CD4-positive, alpha-beta T cell treated with Interleukin-21 for 1 hour (primary cell): ENCODE data around the gene AIRE.
"Not testable (repeated sequence)": the region's sequence is repeated elsewhere in the genome, so short reads cannot be mapped to it uniquely, and the experiment has no call there.

Experiments
- DNase-seq: peaks from one replicate; pipeline ENCODE4 v3.0.0-alpha.2; 2020

Gene AIRE

GRCh38 chr21:44291936-44292811 is 6.5 kb downstream of the AIRE start:
- no peak for DNase-seq

DNA sequence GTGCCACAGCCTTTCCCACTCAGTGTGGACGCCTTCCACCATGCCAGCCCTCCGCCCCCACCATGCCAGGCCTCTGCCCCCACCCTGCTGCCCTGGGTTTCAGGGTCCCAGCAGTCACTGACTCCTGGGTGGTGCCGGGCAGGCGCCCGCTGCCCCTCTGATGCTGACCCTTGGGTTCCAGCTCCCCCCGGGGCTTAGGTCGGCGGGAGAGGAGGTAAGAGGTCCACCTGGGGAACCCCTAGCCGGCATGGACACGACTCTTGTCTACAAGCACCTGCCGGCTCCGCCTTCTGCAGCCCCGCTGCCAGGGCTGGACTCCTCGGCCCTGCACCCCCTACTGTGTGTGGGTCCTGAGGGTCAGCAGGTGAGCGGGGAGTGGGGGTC is 7.1 kb downstream of the AIRE start:
- no peak for DNase-seq

DNA sequence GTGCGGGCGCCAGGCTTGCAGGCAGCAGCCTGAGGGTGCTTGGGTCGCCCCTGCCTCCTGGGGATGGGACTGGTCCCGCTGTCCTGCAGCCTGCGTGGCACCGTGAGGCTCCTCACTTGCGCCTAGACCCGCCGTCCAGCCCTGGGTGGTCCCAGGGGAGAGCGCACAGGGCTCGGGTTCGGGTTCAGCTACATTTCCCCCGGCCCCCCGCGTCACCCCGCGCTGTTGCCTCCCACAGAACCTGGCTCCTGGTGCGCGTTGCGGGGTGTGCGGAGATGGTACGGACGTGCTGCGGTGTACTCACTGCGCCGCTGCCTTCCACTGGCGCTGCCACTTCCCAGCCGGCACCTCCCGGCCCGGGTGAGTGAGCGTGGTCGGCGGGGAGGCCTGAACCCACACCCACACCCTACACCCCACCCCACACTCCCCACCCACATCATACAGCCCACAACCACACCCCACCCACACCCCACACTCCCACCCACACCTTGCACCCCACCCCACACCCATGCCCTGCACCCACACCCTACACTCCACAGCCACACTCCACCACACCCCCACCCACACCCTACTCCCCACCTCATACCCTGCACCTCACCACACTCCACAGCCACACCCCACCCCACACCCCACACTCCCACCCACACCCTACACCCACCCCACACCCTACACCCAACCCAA is 8.0 kb downstream of the AIRE start:
- DNase-seq, result peak; percentile 67

- peak; percentile 26 for DNase-seq
Observed at GRCh38 chr21:44294391-44295162, 8.9 kb downstream of the AIRE start.

DNA sequence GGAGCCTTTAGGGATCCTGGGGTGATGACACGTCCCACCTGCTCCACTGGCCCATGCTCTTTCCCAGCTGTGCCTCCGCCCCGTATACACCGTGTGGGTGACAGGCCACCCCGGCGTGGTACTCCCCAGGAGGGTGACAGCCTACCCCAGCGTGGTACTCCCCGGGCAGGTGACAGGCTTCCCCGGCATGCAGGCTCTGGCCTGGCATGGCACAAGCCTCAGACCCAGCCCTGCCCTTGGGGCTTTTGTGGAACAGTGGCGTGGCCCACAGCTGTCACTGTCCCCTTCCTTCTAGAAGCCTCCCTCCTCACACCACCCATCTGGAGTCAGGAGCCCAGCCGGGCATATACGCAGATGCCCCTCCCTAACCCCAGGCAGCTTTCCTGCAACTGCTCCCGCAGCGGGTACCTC is 9.5 kb downstream of the AIRE start:
- DNase-seq, result no peak

- DNase-seq, result no peak
Observed at GRCh38 chr21:44295646-44296045, 10.0 kb downstream of the AIRE start.

- no peak for DNase-seq
Observed at GRCh38 chr21:44296103-44296519, 10.4 kb downstream of the AIRE start.

- DNase-seq, result no peak
Observed at GRCh38 chr21:44296916-44297315, 11.2 kb downstream of the AIRE start.

GRCh38 chr21:44297525-44298290 is 12.0 kb downstream of the AIRE start:
- DNase-seq, result peak; percentile 83

GRCh38 chr21:44298301-44298700 is 12.6 kb downstream of the AIRE start:
- DNase-seq, result peak; percentile 25

DNA sequence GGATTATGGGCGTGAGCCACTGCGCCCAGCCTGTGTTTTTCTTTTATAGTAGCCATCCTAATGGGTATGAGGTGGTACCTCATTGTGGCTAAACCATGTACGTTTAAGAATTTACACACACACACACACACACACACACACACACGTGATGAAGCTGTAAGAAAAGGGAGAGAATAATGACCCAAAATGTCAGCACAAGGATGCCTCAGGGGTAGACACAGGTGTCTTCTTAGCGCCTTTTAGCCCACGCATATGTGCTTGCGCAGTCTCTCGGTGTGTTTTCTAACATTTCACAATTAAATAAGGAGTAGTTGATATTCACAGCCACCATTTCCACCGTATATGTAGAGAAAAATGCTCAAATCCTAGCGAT is 13.4 kb downstream of the AIRE start:
- peak; percentile 43 for DNase-seq

DNA sequence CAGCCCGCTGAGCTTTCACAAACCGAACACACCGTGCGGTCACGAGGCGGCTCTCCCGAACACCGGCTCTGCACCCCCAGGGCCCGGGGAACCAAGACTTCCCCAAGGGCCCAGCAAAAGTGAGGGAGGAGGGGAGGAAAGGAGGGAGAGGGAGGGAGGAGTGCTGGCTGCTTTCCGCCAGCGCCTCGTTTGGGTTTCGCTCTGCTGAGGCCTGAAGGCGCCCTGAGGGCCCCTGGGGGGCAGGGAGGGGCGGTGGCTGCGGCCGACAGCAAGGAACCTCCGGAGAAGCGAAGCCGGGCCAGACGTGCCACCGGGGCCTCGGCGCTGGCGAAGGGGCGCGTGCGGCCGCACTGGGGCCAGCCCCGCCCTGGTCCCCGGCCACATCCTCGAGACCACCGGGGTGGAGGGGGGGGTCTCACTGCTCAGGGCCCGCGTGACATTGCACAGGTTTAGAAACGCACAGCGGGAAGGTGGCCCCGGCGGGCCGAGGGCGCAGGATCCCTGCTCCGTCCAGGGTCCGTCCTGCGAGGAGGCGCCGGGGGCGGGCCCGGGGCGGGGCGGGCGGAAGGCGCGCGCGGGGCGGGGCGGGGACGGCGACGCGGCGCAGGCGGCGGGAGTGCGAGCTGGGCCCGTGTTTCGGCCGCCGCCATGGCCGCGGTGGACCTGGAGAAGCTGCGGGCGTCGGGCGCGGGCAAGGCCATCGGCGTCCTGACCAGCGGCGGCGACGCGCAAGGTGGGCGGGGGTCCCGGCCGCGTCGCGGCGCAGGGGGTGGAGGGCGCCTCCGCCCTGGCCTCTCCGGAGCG is 14.0 kb downstream of the AIRE start, which contains the start of gene PFKL:
Gene PFKL, plus strand, starts transcription at position 596 of the 804 bp plus-strand sequence. Its CDS starts 53 bp downstream, at position 649.
- peak; percentile 54 for DNase-seq

GRCh38 chr21:44300262-44300959 is 14.7 kb downstream of the AIRE start:
- peak; percentile 65 for DNase-seq

DNA sequence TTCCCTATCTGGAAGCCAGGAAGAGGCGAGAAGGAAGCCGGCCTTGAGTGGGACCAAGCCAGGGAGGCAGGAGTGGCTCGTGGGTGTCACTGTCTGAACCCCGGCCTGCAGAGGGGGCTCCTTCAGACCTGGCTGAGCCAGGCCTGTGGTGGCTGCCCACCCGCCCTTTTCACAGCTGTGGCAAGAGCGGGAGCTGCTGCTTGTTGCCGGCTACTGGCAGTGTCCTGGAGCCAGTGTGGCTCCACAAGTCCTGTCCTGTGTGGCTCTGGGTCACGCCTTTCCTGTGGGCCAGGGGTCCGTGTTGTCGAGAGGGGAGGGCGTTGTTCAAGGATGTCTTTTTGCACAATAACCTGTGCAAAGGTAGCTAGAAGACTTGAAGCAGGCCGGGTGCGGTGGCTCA is 15.5 kb downstream of the AIRE start:
- no peak for DNase-seq

DNA sequence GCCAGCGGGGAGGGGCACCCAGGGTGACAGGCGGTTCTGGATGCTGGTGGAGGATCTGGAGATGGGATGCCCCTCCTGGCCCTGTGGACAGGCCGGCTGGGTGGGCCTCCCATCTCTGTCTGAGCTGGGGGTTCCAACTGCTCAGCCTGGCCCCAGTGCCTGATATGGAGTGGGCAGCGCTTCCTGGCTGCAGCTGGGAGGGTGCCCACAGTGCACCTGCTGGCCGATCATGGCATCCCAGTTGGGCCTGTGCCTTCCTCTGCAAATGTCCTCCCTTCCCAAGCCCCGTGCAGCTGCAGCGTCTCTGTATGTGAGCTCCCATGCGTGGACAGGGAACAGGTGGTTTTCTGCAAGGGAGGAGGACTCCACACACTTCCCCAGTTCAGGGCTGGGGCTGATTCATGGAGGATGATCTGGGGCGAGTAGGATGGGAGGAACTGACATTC is 16.3 kb downstream of the AIRE start:
- no peak for DNase-seq

GRCh38 chr21:44302573-44303401 is 17.1 kb downstream of the AIRE start:
- DNase-seq, result not testable (repeated sequence)

DNA sequence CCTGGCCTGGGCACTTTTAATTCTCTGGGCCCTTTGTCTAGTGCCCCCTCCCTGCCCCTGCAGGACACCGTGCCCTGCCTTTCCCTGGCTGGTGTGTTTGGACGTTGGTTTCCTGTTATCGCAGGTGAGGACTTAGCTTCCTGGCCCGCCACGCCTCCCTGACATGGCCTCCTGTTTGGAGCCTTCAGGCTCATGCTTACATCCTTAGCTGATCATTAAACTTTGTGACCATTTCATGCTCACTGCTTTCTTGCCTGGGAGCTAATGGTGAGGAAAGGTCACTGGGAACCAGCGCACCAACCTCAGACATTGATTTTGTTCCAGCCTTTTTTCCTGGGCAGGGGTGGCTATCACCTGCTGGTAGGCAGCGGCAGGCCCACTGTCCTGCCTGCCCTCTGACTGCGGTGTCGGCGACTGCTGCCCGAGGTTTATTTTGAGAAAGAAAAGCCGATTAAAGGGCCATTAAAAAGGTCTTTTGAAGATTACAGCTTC is 17.9 kb downstream of the AIRE start:
- DNase-seq, result no peak

DNA sequence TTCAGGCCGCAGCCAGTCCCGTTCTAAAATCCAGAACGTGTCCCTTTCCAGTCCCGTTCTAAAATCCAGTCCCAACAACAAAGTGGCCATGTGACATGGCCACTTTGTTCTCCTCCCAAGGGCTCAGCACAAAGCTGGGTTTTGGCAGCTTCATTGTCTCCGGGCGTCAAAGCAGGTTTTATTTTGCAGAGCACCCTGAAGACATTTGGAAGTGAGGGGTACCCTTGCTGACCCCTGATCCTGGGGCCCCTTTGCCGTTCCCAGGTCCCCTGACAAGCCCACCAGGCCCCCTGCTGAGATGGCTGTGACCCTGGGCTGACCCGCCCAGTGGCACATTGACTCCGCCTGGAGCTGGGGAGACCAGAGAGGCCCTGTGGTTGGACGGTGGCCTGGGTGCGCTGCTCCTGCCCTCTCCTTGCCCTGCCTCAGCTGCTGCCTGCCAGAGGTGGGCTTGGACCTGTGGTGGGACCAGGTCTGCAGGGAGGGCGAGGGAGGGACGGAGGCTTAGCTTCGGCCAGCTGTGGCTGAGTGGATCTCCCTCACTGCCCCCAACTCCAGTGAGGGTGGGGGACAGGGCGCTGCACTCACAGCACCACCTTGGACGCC is 18.4 kb downstream of the AIRE start:
- DNase-seq, result no peak

DNA sequence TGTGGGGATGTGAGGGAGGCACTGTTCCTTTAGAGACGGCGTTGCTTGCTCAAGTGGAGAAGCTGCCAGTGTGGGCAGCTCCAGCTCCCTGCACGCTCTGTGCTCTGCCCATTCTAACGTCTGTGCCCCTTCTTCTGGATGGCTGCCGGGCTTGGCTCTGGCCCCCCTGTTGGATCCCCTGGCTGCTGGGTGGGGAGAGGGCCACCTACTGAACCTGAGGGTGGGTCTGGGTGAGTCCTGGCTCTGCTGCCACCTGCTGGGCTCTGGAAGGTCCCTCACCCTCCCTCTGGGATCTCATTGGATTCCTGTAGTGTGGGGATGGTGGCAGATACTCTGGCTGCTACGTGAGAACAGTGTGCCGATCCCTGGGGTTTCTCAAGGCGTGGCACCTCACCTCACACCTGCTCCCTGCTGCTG is 19.2 kb downstream of the AIRE start:
- peak; percentile 28 for DNase-seq
